Colonic mucosa (tissue), 4 donors: ENCODE results near the gene LYPD1. TPM values are rescaled to one million over a fixed set of nuclear protein-coding genes. Genes with fewer than 3 reads are reported as not detected.

Source experiments
- DNase-seq: peaks from one replicate; pipeline ENCODE4 v3.0.0-alpha.2; 2020
- H3K27ac ChIP-seq: fragments of 200-600 bp; one replicate; pipeline ENCODE4 v1.8.0; 2021
- H3K27me3 ChIP-seq: fragments of 200-600 bp; one replicate; pipeline ENCODE4 v1.8.0; 2021
- H3K36me3 ChIP-seq: fragments of 200-600 bp; one replicate; pipeline ENCODE4 v1.8.0; 2021
- H3K4me1 ChIP-seq: fragments of 200-600 bp; one replicate; pipeline ENCODE4 v1.8.0; 2021; ENCODE audit warnings: mild to moderate bottlenecking
- H3K4me3 ChIP-seq: fragments of 200-600 bp; one replicate; pipeline ENCODE4 v1.8.0; 2021
- H3K9ac ChIP-seq, 2 donors: one replicate each; pipeline ENCODE4 v1.7.0; 2013; ENCODE audit warnings: control low read depth in 2 of 2, low read depth in 2 of 2, low read length in 2 of 2
- H3K9me3 ChIP-seq: fragments of 200-600 bp; one replicate; pipeline ENCODE4 v1.8.0; 2021
- CTCF ChIP-seq: fragments of 200-600 bp; IDR thresholded peaks from one replicate; pipeline ENCODE4 v1.8.0; 2022; ENCODE audit warnings: antibody characterized with exemption, mild to moderate bottlenecking
- intact Hi-C: fragments of 100-400 bp; cut with DNase I; formaldehyde crosslinking; loops from one replicate; pipeline ENCODE4 v1.14.1; 2022
- total RNA-seq, 2 donors: library from RNA; stranded (reverse); fragmentation: NEBNext Ultra II Directional in 1 of 2; extraction: Animal tissue kit (Norgen Biotek cat#: 25700) in 1 of 2; gene quantifications; one replicate each; pipeline ENCODE4 v1.2.1, GENCODE V29; 2021
- donor health status: healthy.
- donor health status: DM: no; HTN: no; CAD: no.
- donor health status: DM: no; HTN: no; CAD: no.

Gene LYPD1
- total RNA-seq, 2 donors from 2014 or later = 0.66 TPM; not detected in 1

- H3K4me3 ChIP-seq = no peak overlapping the region
- intact Hi-C loops = no loop called here
- H3K27me3 ChIP-seq = no peaks in the 10 kb centered on the region
- H3K9ac ChIP-seq = no peak overlapping the region
- TF ChIP-seq CTCF = no peak
- no peaks in the 10 kb centered on the region for H3K36me3 ChIP-seq
- no peaks in the 10 kb centered on the region for H3K9me3 ChIP-seq
- no peak for DNase-seq
- H3K4me1 ChIP-seq = no peaks in the 10 kb centered on the region
- no peak overlapping the region for H3K27ac ChIP-seq
Measured at GRCh38 chr2:132646540-132647108, 23.4 kb downstream of the LYPD1 start.

- H3K27ac ChIP-seq = no peak overlapping the region
- no peak for TF ChIP-seq CTCF
- no peaks in the 10 kb centered on the region for H3K27me3 ChIP-seq
- H3K9ac ChIP-seq = no peak overlapping the region
- H3K4me3 ChIP-seq = no peak overlapping the region
- H3K9me3 ChIP-seq = no peaks in the 10 kb centered on the region
- intact Hi-C loops = no loop called here
- H3K36me3 ChIP-seq = no peaks in the 10 kb centered on the region
- H3K4me1 ChIP-seq = no peaks in the 10 kb centered on the region
- no peak for DNase-seq
Measured at GRCh38 chr2:132645722-132646539, 24.1 kb downstream of the LYPD1 start.

- no peak overlapping the region for H3K27ac ChIP-seq
- no peak for TF ChIP-seq CTCF
- no peak for DNase-seq
- H3K4me3 ChIP-seq = no peak overlapping the region
- H3K9ac ChIP-seq = no peak overlapping the region
- intact Hi-C loops = no loop called here
- H3K9me3 ChIP-seq = no peaks in the 10 kb centered on the region
- no peaks in the 10 kb centered on the region for H3K4me1 ChIP-seq
- H3K36me3 ChIP-seq = no peaks in the 10 kb centered on the region
- no peaks in the 10 kb centered on the region for H3K27me3 ChIP-seq
Measured at GRCh38 chr2:132645176-132645575, 24.8 kb downstream of the LYPD1 start.

GRCh38 chr2:132642415-132642814 is 27.6 kb downstream of the LYPD1 start:
- no peak for DNase-seq
- intact Hi-C loops = no loop called here
- TF ChIP-seq CTCF = no peak
- Histone ChIP-seq H3K4me1 (no peaks in the 10 kb centered on the region), H3K9me3 (no peaks in the 10 kb centered on the region), H3K36me3 (no peaks in the 10 kb centered on the region), H3K27ac (no peak overlapping the region), H3K27me3 (no peaks in the 10 kb centered on the region), H3K9ac (no peak overlapping the region), H3K4me3 (no peak overlapping the region)

- intact Hi-C loops = no loop called here
- no peaks in the 10 kb centered on the region for H3K4me1 ChIP-seq
- no peak overlapping the region for H3K27ac ChIP-seq
- H3K9ac ChIP-seq = no peak overlapping the region
- TF ChIP-seq CTCF = no peak
- no peaks in the 10 kb centered on the region for H3K9me3 ChIP-seq
- no peak for DNase-seq
- H3K27me3 ChIP-seq = no peaks in the 10 kb centered on the region
- no peaks in the 10 kb centered on the region for H3K36me3 ChIP-seq
- no peak overlapping the region for H3K4me3 ChIP-seq
Measured at GRCh38 chr2:132641819-132642218, 28.2 kb downstream of the LYPD1 start.
